ENCODE measurements around the gene INSIG1.

DNA sequence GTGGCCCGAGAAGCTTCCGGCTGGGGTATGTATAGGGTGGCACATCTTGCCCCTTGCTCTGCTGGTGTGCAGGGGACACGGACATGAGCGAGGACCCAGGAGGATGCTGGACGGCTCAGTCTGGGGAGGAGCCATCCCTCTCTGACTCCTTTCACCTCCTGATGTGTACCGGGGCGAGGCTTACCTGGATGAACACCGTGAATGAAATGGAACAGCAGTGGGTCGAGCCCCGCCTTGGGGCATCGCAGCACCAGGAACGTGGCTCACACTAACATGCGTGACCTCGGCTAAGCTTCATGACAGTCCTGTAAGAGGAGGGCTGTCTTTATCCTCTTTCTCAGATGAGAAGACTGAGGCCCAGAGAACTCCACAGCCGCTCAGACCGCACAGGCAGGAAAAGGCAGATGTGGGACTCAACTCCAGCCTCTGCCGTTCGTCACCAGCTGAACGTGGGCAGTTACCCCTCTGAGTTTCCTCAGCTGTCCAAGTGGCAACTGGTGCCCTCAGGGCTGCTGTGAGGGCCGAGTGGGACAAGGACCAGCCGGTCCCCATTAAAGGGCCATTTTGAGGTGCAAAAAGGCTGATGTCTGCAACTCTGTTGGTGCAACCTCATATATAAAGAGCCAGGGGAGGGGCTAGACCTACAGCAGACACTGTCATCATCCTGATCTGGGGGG is 54.5 kb downstream of the INSIG1 start:
- TF ChIP-seq ZBTB21 (CRISPR knock-in tag; IDR thresholded peaks at IDR 0.05; ENCODE audit: borderline replicate concordance) (no peak), ZNF232 (CRISPR knock-in tag; IDR thresholded peaks at IDR 0.05) (no peak), IRF2 (CRISPR knock-in tag; IDR thresholded peaks at IDR 0.05; ENCODE audit: borderline replicate concordance, low read depth) (no peak), ZNF263 (CRISPR knock-in tag; IDR thresholded peaks at IDR 0.05; ENCODE audit: low read depth) (no peak), ZNF317 (CRISPR knock-in tag; IDR thresholded peaks at IDR 0.05; ENCODE audit: borderline replicate concordance, low read depth) (no peak), JUN (CRISPR knock-in tag; IDR thresholded peaks at IDR 0.05) (no peak), GTF2I (CRISPR knock-in tag; conservative IDR thresholded peaks at IDR 0.05) (no peak), NR2C2 (CRISPR knock-in tag; IDR thresholded peaks at IDR 0.05) (no peak)
- TF ChIP-seq, protein P1, sequence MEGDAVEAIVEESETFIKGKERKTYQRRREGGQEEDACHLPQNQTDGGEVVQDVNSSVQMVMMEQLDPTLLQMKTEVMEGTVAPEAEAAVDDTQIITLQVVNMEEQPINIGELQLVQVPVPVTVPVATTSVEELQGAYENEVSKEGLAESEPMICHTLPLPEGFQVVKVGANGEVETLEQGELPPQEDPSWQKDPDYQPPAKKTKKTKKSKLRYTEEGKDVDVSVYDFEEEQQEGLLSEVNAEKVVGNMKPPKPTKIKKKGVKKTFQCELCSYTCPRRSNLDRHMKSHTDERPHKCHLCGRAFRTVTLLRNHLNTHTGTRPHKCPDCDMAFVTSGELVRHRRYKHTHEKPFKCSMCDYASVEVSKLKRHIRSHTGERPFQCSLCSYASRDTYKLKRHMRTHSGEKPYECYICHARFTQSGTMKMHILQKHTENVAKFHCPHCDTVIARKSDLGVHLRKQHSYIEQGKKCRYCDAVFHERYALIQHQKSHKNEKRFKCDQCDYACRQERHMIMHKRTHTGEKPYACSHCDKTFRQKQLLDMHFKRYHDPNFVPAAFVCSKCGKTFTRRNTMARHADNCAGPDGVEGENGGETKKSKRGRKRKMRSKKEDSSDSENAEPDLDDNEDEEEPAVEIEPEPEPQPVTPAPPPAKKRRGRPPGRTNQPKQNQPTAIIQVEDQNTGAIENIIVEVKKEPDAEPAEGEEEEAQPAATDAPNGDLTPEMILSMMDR (IDR thresholded peaks at IDR 0.05), result no peak
- TF ChIP-seq, protein P2, sequence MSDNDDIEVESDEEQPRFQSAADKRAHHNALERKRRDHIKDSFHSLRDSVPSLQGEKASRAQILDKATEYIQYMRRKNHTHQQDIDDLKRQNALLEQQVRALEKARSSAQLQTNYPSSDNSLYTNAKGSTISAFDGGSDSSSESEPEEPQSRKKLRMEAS (CRISPR knock-in tag; IDR thresholded peaks at IDR 0.05), result no peak
- TF ChIP-seq, protein P3, sequence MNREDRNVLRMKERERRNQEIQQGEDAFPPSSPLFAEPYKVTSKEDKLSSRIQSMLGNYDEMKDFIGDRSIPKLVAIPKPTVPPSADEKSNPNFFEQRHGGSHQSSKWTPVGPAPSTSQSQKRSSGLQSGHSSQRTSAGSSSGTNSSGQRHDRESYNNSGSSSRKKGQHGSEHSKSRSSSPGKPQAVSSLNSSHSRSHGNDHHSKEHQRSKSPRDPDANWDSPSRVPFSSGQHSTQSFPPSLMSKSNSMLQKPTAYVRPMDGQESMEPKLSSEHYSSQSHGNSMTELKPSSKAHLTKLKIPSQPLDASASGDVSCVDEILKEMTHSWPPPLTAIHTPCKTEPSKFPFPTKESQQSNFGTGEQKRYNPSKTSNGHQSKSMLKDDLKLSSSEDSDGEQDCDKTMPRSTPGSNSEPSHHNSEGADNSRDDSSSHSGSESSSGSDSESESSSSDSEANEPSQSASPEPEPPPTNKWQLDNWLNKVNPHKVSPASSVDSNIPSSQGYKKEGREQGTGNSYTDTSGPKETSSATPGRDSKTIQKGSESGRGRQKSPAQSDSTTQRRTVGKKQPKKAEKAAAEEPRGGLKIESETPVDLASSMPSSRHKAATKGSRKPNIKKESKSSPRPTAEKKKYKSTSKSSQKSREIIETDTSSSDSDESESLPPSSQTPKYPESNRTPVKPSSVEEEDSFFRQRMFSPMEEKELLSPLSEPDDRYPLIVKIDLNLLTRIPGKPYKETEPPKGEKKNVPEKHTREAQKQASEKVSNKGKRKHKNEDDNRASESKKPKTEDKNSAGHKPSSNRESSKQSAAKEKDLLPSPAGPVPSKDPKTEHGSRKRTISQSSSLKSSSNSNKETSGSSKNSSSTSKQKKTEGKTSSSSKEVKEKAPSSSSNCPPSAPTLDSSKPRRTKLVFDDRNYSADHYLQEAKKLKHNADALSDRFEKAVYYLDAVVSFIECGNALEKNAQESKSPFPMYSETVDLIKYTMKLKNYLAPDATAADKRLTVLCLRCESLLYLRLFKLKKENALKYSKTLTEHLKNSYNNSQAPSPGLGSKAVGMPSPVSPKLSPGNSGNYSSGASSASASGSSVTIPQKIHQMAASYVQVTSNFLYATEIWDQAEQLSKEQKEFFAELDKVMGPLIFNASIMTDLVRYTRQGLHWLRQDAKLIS (CRISPR knock-in tag; IDR thresholded peaks at IDR 0.05; ENCODE audit: borderline replicate concordance), result no peak
- TF ChIP-seq, protein P4, sequence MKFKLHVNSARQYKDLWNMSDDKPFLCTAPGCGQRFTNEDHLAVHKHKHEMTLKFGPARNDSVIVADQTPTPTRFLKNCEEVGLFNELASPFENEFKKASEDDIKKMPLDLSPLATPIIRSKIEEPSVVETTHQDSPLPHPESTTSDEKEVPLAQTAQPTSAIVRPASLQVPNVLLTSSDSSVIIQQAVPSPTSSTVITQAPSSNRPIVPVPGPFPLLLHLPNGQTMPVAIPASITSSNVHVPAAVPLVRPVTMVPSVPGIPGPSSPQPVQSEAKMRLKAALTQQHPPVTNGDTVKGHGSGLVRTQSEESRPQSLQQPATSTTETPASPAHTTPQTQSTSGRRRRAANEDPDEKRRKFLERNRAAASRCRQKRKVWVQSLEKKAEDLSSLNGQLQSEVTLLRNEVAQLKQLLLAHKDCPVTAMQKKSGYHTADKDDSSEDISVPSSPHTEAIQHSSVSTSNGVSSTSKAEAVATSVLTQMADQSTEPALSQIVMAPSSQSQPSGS (CRISPR knock-in tag; IDR thresholded peaks at IDR 0.05; ENCODE audit: borderline replicate concordance, low read depth), result no peak
- TF ChIP-seq, protein P5, sequence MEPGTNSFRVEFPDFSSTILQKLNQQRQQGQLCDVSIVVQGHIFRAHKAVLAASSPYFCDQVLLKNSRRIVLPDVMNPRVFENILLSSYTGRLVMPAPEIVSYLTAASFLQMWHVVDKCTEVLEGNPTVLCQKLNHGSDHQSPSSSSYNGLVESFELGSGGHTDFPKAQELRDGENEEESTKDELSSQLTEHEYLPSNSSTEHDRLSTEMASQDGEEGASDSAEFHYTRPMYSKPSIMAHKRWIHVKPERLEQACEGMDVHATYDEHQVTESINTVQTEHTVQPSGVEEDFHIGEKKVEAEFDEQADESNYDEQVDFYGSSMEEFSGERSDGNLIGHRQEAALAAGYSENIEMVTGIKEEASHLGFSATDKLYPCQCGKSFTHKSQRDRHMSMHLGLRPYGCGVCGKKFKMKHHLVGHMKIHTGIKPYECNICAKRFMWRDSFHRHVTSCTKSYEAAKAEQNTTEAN (CRISPR knock-in tag; IDR thresholded peaks at IDR 0.05), result no peak

All from WTC11 (cell line).